Activated CD8-positive, alpha-beta memory T cell treated with anti-CD3 and anti-CD28 coated beads for 1 hour (primary cell): Measurements from ENCODE around the gene SORCS2.

Experiments used
- DNase-seq, 2 donors: peaks; one replicate each; pipeline ENCODE4 v3.0.0-alpha.2; 2020; ENCODE audit warnings: low read depth in 1 of 2; ENCODE audit errors: extremely low read depth in 1 of 2

The SORCS2 gene

GRCh38 chr4:7384929-7385890 lies 192.9 kb downstream of the SORCS2 start:
- no peak for DNase-seq

GRCh38 chr4:7387925-7388324 lies 195.6 kb downstream of the SORCS2 start:
- DNase-seq = no peak

- DNase-seq = no peak
Measured at GRCh38 chr4:7388627-7389026, 196.3 kb downstream of the SORCS2 start.

GRCh38 chr4:7389101-7389701 lies 196.9 kb downstream of the SORCS2 start:
- no peak for DNase-seq

GRCh38 chr4:7389719-7390118 lies 197.4 kb downstream of the SORCS2 start:
- no peak for DNase-seq

- no peak for DNase-seq
Measured at GRCh38 chr4:7390336-7390735, 198.0 kb downstream of the SORCS2 start.

- DNase-seq = no peak
Measured at GRCh38 chr4:7390906-7391636, 198.7 kb downstream of the SORCS2 start.

- DNase-seq = no peak
Measured at GRCh38 chr4:7391637-7392437, 199.5 kb downstream of the SORCS2 start.

GRCh38 chr4:7392438-7393421 lies 200.4 kb downstream of the SORCS2 start:
- DNase-seq = no peak

GRCh38 chr4:7393601-7394575 lies 201.6 kb downstream of the SORCS2 start:
- no peak for DNase-seq

GRCh38 chr4:7394681-7395451 lies 202.5 kb downstream of the SORCS2 start:
- DNase-seq = no peak

GRCh38 chr4:7395645-7396044 lies 203.3 kb downstream of the SORCS2 start:
- no peak for DNase-seq

- no peak for DNase-seq
Measured at GRCh38 chr4:7396186-7396910, 204.0 kb downstream of the SORCS2 start.

GRCh38 chr4:7397206-7398103 lies 205.1 kb downstream of the SORCS2 start:
- no peak for DNase-seq

GRCh38 chr4:7398104-7398423 lies 205.7 kb downstream of the SORCS2 start:
- DNase-seq = no peak

- DNase-seq = no peak
Measured at GRCh38 chr4:7398788-7399439, 206.6 kb downstream of the SORCS2 start.
